HG03139 (cell line): Measurements from ENCODE around the gene ZCWPW1.
A peak's percentile ranks its signal among the peaks of the same experiment; 100 is the strongest.

Experiments used
- ATAC-seq: cut with Tn5 transposase; IDR thresholded peaks from one replicate; pipeline ENCODE4 v1.9.1; 2021; ENCODE audit not compliant: unreplicated experiment

The ZCWPW1 gene

DNA sequence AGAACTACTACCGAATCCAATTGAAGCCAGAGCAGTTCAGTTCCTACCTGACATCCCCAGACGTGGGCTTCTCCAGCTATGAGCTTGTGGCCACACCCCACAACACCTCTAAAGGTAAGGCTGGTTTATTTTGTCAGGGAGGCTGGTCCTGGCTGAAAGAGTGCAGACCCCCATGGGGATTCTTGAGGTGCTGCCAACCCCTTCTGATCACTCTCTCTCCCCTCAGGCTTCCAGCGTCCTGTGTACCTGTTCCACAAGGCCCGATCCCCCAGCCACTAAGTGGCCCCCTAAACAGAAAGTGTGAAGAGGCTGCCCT, 4.7 kb upstream of the ZCWPW1 start:
- no peak for ATAC-seq

DNA sequence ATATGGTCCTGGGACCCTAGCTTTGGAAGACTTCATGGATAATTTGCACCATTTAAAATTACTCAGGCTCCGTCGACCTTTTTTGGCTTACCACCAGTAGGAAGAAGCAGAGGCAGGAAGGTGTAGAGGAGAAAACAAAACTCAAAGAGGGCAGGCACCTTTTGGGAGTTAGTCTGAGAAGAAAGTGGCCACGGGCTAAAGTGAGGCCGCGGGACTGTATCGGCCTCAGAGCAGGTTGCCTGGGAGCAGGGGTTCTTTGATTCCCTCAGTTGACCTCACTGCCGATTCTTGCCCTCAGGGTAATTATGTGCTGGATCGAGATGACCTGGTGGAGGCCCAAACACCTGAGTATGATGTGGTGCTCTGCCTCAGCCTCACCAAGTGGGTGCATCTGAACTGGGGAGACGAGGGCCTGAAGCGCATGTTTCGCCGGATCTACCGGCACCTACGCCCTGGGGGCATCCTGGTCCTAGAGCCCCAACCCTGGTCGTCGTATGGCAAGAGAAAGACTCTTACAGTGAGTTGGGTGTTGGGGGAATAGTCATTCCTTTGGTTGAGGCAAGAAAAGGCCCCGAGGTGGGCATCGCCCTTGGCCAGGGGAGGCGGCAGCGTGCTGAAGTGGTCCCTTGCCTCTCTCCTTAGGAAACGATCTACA, 4.2 kb upstream of the ZCWPW1 start:
- ATAC-seq: no peak

DNA sequence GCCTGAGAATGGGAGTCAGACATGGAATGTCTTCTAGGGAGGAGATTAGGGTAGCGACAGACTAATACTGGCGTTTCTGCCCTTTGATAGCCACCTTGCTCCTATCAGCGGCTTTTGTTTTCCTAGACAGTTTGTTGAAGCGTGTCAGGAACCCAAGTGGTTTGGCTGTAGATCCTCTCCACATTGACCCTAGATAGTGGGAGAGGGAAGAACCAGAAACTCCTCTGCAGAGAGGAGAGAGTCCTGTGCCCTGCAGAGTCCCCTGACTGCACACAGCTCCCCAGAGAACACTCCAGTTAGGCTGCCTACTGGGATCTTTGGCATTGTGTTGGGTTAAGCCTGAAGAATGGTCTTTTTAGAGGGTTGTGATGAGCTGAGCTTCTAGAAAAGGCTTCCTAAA, 3.5 kb upstream of the ZCWPW1 start:
- no peak for ATAC-seq

DNA sequence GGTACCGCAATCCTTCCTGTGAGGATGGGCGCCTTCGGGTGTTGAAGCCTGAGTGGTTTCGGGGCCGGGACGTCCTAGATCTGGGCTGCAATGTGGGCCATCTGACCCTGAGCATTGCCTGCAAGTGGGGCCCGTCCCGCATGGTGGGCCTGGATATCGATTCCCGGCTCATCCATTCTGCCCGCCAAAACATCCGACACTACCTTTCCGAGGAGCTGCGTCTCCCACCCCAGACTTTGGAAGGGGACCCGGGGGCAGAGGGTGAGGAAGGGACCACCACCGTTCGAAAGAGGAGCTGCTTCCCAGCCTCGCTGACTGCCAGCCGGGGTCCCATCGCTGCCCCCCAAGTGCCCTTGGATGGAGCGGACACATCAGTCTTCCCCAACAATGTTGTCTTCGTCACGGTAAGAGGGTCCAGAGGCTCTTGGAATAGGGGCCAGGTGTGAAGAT, 2.8 kb upstream of the ZCWPW1 start:
- no peak for ATAC-seq

DNA sequence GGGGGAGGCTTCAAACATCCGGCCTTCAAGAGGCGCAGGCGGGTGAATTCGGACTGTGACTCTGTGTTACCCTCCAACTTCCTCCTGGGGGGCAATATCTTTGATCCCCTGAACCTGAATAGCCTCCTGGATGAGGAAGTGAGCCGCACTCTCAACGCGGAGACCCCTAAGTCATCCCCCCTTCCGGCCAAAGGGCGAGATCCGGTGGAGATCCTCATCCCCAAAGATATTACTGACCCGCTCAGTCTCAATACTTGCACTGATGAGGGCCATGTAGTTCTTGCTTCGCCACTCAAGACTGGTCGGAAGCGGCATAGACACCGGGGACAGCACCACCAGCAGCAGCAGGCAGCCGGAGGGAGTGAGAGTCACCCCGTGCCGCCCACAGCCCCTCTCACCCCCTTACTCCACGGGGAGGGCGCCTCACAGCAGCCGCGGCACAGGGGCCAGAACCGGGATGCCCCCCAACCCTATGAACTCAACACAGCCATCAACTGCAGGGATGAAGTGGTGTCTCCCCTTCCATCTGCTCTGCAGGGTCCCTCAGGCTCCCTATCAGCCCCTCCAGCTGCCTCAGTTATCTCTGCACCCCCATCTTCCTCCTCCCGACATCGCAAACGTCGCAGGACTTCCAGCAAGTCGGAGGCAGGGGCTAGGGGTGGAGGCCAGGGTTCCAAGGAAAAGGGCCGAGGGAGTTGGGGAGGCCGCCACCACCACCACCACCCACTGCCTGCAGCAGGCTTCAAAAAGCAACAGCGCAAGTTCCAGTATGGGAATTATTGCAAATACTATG, 2.2 kb upstream of the ZCWPW1 start:
- no peak for ATAC-seq

DNA sequence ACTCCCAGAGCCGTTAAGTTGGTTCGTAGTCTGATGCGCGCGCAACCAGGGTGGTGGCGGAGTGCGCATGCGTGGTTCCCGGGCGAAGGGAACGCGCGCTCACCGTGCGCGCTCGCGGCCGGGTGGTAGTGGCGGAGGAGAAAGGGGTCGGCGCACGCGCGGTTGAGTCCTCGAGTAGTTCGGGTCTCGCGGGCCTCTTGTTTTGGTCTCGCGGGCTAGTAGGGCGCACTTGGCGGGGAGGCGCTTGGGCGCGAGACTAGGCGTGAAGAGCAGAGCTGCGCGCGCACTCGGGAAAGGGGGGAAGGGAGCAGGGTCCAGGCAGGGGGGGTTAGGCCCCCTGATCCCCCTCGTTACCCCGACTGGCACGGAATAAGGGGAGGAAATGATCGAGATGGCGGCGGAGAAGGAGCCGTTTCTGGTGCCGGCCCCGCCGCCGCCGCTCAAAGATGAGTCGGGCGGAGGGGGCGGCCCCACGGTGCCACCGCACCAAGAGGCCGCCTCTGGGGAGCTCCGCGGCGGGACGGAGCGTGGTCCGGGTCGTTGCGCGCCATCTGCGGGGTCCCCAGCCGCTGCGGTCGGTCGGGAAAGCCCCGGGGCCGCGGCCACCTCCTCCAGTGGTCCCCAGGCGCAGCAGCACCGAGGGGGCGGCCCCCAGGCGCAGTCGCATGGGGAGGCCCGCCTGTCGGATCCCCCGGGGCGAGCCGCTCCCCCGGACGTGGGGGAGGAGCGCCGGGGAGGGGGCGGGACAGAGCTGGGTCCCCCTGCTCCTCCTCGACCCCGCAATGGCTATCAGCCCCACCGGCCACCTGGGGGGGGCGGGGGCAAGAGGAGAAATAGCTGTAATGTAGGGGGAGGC, 1.4 kb upstream of the ZCWPW1 start, which contains the start of gene MEPCE:
MEPCE (plus strand) TSS at position 195 of the 856 bp plus-strand sequence; CDS start at position 383, 188 bp downstream.
- ATAC-seq: peak; percentile 34

DNA sequence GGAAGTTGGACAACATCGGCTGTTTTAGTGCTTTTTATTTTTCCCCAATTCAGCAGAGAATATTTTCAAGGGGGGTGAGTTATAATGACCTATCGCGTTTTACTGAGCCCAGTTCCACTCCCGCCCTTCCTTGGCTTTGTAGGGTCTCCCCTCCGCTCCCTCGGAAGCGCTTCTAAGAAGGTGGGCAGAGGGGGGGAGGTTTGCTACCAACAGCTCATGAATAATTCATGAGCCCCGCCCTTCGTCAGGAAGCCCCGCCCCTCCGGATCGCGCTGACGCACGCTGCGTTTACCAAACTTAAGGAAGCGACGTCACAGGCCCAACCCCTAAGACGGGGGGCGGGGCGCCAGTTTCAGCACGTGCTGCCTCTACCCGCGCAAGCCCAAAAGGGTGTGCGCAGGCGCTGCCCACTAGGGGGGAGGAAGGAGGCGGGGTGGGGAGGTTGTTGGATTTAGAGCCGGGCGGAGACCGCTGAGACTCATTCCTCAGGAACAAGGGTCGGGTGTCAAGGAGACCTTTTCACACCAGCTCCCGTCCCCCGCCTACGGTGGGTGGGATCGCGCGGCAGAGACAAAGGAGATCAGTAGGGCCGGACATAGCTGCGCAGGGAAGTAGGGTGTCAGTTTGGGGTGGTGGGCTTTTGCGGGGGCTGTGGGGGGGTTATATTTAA, 599 bp upstream of the ZCWPW1 start:
- ATAC-seq: peak; percentile 37

DNA sequence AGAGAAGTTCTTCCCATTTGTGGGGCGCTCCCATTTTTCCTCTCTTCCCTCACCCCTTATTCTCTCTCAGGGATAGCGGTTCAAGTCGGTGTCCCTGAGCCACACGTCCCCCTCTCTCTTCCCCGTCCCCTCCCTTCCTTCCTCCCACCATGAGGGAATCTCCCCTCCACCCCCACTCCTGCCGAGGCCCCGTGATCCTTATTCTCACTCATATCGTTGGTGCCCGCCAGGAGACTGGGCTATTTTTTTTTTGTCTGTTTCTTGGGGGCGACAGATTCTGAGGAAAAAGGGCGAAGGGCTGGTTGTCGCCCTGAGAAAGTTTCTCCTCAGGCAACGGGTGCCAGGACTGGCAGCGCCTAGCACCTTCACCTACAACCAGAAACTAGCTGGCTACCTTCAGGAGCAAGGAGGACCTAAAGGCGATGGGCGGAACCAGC, 723 bp downstream of the ZCWPW1 start:
- no peak for ATAC-seq

DNA sequence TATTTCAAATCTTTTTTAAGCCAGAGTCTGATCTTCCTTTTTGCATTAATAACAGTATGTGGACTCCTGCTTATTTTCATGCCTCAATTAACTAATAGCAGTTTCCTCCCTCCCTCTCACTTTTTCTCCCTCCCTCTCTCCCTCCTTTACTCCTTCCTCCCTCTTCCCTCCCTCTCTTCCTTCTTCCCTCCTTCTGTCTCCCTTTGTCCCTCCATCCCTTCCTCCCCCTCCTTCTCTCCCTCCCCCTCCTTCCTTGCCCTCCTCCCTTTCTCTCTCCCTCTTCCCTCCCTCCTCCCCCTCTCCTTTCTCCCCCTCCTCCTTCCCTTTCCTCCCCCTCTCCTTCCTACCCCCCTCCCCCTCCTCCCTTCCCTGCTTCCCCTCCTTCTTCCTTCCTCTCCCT, 2.0 kb downstream of the ZCWPW1 start:
- ATAC-seq: no peak

DNA sequence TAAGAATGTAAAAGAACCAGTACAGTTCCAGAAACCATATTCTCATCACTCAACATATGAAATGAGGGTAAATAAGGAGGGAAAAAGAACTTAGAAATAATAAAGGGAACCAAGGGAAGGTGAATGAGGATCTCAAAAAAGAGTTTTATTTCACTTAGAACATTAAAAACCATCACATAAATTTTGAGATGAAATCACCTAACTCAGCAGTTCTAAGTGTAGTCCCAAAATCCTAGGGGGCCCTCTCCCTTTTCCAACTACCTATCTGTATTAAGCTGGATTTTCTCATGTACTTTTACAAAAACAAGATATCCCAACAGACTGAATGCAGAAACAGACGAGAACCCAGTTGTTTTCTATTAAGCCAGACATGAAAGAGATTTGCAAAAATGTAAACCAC, 3.2 kb downstream of the ZCWPW1 start:
- no peak for ATAC-seq

DNA sequence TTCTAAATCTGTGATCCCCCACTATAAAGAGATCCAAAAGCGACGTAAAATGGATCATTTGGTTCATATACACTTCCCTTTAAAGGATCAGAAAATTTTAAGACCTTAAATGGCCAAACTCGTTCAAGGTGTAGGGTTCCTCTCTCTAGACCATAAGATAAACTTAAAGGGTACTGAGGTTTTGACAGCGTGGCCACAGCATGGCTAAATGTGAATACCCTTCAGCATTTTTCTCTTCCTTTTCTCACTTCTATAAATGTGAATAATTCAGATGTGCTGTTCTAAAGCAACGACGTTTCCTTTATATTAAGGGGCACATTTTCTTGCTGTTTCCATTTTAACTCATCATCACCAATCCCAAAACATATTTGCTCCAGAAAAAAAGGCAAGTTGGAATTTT, 5.2 kb downstream of the ZCWPW1 start:
- no peak for ATAC-seq

DNA sequence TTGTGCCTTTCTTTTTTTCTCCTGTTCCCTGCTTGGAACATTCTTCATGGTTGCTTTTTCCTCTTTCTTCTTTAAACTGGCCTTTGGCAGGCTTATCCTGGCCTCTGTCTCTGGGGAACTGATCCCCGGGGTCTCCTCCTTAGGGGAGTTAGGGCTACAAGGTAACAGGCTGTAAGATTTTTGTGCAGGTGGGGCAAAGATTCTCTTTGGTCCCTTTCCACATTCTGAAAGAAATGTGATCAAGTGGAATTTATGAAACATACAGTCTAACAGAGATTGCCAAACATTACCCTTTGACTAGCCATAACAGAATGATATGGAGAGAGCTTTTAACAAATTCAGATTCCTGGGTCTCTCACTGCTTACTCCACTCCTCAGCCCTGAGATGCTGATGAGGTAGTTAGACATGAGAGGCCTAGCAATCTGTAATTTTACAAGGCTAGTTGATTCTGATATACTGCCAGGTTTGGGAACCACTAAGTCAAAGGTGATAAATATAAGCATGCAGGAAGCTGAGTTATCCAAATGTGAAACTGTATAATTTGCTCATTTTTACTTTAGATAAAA, 8.8 kb downstream of the ZCWPW1 start:
- no peak for ATAC-seq

DNA sequence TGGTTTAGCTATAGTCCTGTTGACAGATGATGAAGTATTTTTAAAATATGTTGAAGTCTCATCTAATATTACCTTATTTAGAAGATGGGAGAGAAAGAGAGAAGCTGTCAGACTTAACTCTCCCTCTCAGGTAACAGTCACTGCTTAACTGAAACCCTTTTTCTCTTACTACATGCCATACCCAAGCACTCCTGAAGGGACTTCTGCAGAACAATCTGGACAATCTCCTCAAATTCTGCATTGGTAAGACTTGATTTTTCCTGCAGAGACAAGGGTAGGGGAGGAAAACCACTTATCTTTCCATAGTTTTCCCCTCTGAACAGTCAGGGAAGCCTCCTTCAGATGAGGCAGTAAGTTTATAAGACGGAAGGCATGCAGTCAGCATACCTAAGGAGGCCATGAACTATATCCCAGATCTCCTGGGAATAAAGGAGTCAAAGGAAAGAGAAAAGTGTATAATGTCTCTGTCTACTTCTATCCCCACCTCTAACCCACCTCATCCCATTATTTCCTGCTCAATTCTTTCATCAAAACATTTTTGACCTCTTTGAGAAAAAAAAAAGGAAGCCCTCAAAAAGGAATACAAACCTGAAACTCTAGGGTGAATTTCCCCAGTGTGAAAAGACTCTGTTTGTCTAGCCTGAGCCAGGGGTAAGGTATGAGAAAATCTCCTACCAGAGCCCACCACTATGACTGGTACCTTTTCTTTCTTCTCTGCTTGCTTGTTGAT, 9.4 kb downstream of the ZCWPW1 start:
- no peak for ATAC-seq

DNA sequence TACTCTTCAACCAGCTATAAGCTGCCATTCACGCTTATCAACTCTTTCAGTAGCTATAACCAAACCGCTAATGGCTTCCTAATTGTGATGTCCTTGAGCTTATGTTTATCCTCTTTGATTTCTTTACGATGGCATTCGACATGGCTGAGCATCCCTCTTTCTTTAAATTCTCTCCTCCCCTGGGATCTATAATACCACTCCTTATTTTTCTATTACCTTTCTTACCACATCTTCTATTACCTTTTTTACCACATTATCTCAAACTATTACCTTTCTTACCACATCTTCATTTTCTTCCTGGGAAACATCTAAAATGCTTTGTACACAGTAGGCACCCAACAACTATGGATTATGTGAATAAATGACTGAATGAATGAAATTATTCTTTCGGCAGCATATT, 13.1 kb downstream of the ZCWPW1 start:
- no peak for ATAC-seq

DNA sequence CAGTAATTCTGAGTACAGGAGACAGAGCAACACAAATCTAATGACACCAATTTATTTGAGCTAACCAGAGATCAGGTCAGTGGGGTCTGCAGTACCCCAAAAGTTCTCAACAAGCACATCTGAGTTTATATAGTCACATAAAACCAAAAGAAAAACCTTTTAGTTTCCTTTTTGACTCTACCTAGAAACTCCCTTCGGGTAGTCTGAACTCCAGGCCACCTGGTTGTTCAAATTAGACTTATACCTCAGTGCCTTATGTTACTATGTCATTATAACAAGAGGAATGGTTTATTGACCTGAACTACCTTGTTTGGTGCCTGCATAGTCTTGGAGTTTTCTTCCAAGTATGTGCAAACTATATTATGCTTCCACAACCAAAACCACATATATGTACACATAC, 14.6 kb downstream of the ZCWPW1 start:
- no peak for ATAC-seq

DNA sequence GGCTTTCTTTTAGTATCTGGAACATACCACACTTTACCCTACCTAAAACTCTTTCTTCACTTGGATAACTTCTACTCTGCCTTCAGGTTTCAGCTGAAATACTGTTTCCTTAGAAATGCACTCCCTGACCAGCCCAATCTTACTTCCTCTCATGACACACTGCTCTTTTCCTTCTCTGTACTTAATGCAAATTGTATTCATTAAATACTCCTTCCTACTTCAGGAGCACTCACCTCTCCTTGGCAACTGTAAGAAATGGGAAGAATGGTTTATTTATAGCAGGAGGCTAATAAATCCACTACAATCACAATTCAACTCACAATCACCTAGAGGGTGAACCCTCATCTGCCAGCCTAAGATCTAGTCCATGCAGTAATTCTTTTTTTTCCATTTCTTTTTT, 15.2 kb downstream of the ZCWPW1 start:
- no peak for ATAC-seq

DNA sequence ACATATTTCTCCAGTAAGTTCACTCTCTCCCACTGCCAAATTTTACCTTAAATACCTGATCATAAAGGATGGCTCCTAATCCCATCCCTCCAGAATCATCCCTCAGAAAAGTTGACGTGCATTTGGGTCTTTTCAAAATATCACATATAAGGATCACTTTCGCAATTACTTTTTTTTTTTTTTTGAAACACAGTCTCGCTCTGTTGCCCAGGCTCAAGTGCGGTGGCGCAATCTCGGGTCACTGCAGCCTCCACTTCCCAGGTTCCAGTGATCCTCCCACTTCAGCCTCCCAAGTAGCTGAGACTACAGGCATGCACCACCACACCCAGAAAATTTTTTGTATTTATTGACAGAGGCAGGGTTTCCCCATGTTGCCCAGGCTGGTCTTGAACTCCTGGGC, 17.4 kb downstream of the ZCWPW1 start:
- no peak for ATAC-seq

DNA sequence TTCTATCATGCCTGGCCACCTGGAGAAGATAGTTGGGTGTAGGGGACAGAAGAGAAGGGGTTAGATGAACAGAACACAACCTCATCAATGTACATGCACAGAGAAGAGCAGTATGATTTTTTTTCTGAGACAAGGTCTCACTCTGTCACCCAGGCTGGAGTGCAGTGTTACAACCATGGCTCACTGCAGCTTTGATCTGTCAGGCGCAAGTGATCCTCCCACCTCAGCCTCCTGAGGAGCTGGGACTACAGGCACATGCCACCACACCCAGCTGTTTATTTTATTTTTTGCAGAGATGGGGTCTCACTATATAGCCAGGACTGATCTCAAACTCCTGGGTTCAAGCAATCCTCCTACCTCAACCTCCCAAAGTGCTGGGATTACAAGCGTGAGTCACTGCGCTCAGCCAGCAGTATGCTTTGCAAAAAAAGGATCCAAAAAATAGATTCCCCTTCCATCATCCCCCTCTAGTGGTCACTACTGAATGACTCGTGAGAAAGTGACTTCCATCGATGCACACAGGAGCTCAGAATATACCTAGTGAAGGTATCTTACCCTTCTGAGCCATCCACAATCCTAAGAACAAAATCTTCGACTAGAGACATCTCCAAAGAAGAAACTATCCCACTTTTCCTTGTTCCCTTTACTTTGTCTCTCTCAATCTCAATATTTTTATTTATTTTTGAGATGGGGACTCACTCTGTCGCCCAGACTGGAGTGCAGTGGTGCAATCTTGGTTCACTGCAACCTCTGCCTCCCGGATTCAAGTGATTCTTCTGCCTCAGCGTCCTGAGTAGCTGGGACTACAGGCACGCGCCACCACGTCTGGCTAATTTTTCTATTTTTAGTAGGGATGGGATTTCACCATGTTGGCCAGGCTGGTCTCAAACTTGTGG, 21.0 kb downstream of the ZCWPW1 start:
- no peak for ATAC-seq

DNA sequence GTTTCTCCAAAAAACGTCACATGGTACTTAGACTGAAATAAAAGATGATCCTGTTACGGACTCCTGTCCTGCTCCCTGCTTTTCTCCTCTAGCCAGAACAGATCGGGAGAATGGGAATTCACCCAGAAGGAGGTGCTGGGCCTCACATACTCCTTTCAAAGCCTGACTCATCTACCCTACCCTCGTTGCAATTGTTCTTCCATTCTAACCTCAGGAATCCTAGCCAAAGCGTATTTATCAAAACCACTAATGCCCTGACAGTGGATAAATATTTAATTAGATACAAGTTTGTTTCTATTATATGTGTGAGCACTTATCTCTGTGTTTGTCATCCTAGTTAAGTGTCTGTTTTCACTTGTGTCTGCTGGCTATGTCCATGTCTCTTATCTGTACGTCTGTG, 21.7 kb downstream of the ZCWPW1 start:
- no peak for ATAC-seq
